Heart right ventricle (tissue), 16 donors: ENCODE data around the gene DGKZ. TPM values are rescaled to one million over a fixed set of nuclear protein-coding genes. Genes with fewer than 3 reads are reported as not detected.
A peak's percentile ranks its signal among the peaks of the same experiment; 100 is the strongest.
"Not testable (repeated sequence)": the region's sequence is repeated elsewhere in the genome, so short reads cannot be mapped to it uniquely, and the experiment has no call there.

Experiments
- ATAC-seq, 8 donors: fragments of 200-7000 bp; cut with Tn5 transposase; one replicate each; pipeline ENCODE4 v1.9.1; 2020; ENCODE audit warnings: mild to moderate bottlenecking in 8 of 8, moderate library complexity in 8 of 8, moderate number of reproducible peaks in 1 of 8
- DNase-seq, 2 donors: peaks; one replicate each; pipeline ENCODE4 v3.0.0-alpha.2; 2020
- H3K27ac ChIP-seq, 10 donors: fragments of 200-600 bp; sonication (generic) in 2 of 10; one replicate each; pipeline versions ENCODE4 v1.5.0 to v1.8.0; 2020 to 2022; ENCODE audit warnings: mild to moderate bottlenecking in 3 of 10
- H3K27me3 ChIP-seq, 7 donors: fragments of 200-600 bp; one replicate each; pipeline ENCODE4 v1.8.0; 2021 to 2022; ENCODE audit warnings: mild to moderate bottlenecking in 2 of 7
- H3K36me3 ChIP-seq, 9 donors: fragments of 200-600 bp; sonication (generic) in 1 of 9; one replicate each; pipeline versions ENCODE4 v1.5.0 to v1.8.0; 2020 to 2022; ENCODE audit warnings: mild to moderate bottlenecking in 2 of 9
- H3K4me1 ChIP-seq, 9 donors: fragments of 200-600 bp; sonication (generic) in 1 of 9; one replicate each; pipeline versions ENCODE4 v1.5.0 to v1.8.0; 2020 to 2022; ENCODE audit warnings: mild to moderate bottlenecking in 4 of 9
- H3K4me3 ChIP-seq, 10 donors: fragments of 200-600 bp; sonication (generic) in 2 of 10; one replicate each; pipeline versions ENCODE4 v1.5.0 to v1.8.0; 2020 to 2022; ENCODE audit warnings: mild to moderate bottlenecking in 7 of 10, moderate library complexity in 2 of 10
- H3K9me3 ChIP-seq, 11 donors: fragments of 200-600 bp in 10 of 11; sonication (generic) in 2 of 11; one replicate each; pipeline versions ENCODE4 v1.5.0 to v1.8.0; 2013 to 2022; ENCODE audit warnings: mild to moderate bottlenecking in 2 of 11, control low read depth in 1 of 11, moderate library complexity in 1 of 11
- CTCF ChIP-seq, 9 donors: fragments of 200-600 bp; sonication (generic) in 2 of 9; IDR thresholded peaks; one replicate each; pipeline versions ENCODE4 v1.5.0 to v1.8.0; 2021 to 2022; ENCODE audit warnings: antibody characterized with exemption in 9 of 9, mild to moderate bottlenecking in 5 of 9, moderate library complexity in 1 of 9
- WGBS, 2 donors: extraction: QIAGEN DNeasy Blood & Tissue Kit; methylation state at CpG; one replicate each; pipeline ENCODE4 v1.1.7; 2013; ENCODE audit warnings: inconsistent platforms in 1 of 2; 5-methylcytosine and 5-hydroxymethylcytosine counted together
- intact Hi-C, 10 donors: fragments of 100-400 bp; cut with DNase I; formaldehyde crosslinking; loops; one replicate each; pipeline versions ENCODE4 v1.11.1 to v1.14.2; 2022
- polyA plus RNA-seq, 2 donors: library from polyadenylated mRNA; stranded (reverse); fragments of 200-250 nt; gene quantifications; one replicate each; pipeline ENCODE4 v1.2.3, GENCODE V29; 2013
- total RNA-seq, 10 donors: library from RNA; stranded (reverse); fragmentation: NEBNext Ultra II Directional in 3 of 10; extraction: Animal tissue kit (Norgen Biotek cat#: 25700) in 3 of 10; gene quantifications; one replicate each; pipeline versions ENCODE4 v1.2.1 to v1.2.4, GENCODE V29; 2021 to 2023
- donor health status: Arrhythmogenic right ventricular cardiomyopathy.
- donor health status: ischemic (EF 13 %, LVEDD 7.1; RV severe dilation, severe dysfunction).
- donor health status: healthy with polysubstance abuse.
- donor health status: DM: no; HTN: yes; CAD: no.
- donor health status: DM: no; HTN: no; CAD: no.
- donor health status: ischemic (EF 25% LVEDD 6.9; RV normal size, moderate dysfunction).
- donor health status: ischemic (EF 25% LVEDD 5.7; RV mildly dilated, moderate dysfunction).
- donor health status: healthy.
- donor health status: DM: yes; HTN: yes; CAD: no.
- donor health status: Ischemic cardiomyopathy.
- donor health status: ischemic (EF 35%, LVEDD 5.7; RV mildly dilated, moderate dysfunction).
- donor health status: nonischemic (EF 11% LVEDD 7.7; RV severe dilation, severe dysfunction).
- donor health status: DM: yes; HTN: yes; CAD: no.
- donor health status: PGD.
- donor health status: ischemic (EF 29% LVEDD 5.4; RV normal size, mild dysfunction).
- donor health status: nonischemic (EF 23%, LVEDD 6.1; RV moderate dilation, normal function).

The DGKZ gene
- total and polyA plus RNA-seq, 12 donors: 31.9 to 107 (median 60.1) TPM

DNA sequence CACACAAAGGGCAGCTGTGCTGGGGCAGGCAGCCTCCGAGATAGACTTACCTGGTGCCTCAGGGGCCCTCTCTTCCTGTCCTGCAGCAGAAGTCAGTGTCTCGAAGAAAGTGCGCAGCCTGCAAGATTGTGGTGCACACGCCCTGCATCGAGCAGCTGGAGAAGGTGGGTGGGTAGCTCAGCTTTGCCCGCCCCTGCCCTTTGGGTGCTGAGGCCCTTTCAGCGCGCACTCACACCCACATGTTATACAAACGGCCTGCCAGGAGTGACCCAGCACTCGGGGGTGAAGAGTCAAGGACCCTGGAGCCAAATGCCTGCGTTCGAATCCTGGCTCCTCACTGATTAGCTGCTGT is 20.6 kb downstream of the DGKZ start:
- Histone ChIP-seq H3K4me1 (peaks cover 9 to 52% (median 39%) of the 10 kb centered on the region in 9 donors), H3K4me3 (no peak overlapping the region), H3K27me3 (no peaks in the 10 kb centered on the region), H3K27ac (peak overlapping the region in 6 of 10 donors; percentile 17 to 56 (median 35)), H3K9me3 (no peaks in the 10 kb centered on the region), H3K36me3 (peaks cover 0 to 85% (median 44%) of the 10 kb centered on the region in 9 donors)
- ATAC-seq (no peak), DNase-seq (peak in 1 of 2 donors; percentile 8)
- intact Hi-C loops: loop anchor here in 1 of 10 donors (2.0 kb wide), 1 partner anchor 15 kb away; no protein-coding TSS in a partner anchor
- TF ChIP-seq CTCF (IDR thresholded peaks at IDR 0.05): peak in 3 of 9 donors; percentile 2 to 38 (median 35)
- WGBS, 2 donors: 78 to 84% methylated on average over 12 of the region's 12 CpGs

- peak; percentile 69 to 90 (median 80) for TF ChIP-seq CTCF (IDR thresholded peaks at IDR 0.05)
- ATAC-seq (peak; percentile 21 to 58 (median 45)), DNase-seq (peak in 1 of 2 donors; percentile 56)
- H3K4me1 ChIP-seq: peaks cover 3 to 35% (median 22%) of the 10 kb centered on the region in 9 donors
- no peaks in the 10 kb centered on the region for H3K27me3 ChIP-seq
- no peaks in the 10 kb centered on the region for H3K9me3 ChIP-seq
- WGBS, 2 donors: 71 to 75% methylated on average over 25 of the region's 25 CpGs
- H3K4me3 ChIP-seq: no peak overlapping the region
- intact Hi-C loops: no loop called here
- H3K27ac ChIP-seq: no peak overlapping the region
- peaks cover 4 to 93% (median 44%) of the 10 kb centered on the region in 9 donors for H3K36me3 ChIP-seq
Observed at GRCh38 chr11:46369458-46370152, 22.3 kb downstream of the DGKZ start.

DNA sequence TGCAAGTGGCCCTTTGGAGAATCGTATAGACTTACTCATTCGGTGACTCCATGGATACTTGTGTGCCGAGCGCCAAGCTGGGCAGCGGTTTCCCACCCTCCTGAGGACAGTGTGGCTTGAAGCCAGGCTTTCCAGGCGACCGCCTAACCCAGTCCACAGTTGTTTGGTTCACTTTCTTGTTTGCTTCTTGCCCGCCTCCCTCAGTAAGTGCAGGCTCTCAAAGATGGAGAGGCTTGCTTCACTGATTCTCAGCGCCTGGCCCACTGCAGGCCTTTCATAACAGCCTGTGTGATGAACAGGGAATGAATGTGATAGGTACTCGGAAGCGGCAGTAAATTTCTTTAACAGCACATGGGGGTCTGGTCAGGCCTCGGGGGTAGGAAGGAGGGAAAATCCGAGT is 23.0 kb downstream of the DGKZ start:
- intact Hi-C loops: no loop called here
- Histone ChIP-seq H3K9me3 (no peaks in the 10 kb centered on the region), H3K27me3 (no peaks in the 10 kb centered on the region), H3K27ac (no peak overlapping the region), H3K4me1 (peaks cover 3 to 28% (median 17%) of the 10 kb centered on the region in 9 donors), H3K4me3 (no peak overlapping the region), H3K36me3 (peaks cover 4 to 95% (median 49%) of the 10 kb centered on the region in 9 donors)
- 88 to 91% methylated on average over 13 of the region's 13 CpGs for WGBS, 2 donors
- no peak for TF ChIP-seq CTCF (IDR thresholded peaks at IDR 0.05)
- DNase-seq: peak in 1 of 2 donors; percentile 11
- no peak for ATAC-seq

DNA sequence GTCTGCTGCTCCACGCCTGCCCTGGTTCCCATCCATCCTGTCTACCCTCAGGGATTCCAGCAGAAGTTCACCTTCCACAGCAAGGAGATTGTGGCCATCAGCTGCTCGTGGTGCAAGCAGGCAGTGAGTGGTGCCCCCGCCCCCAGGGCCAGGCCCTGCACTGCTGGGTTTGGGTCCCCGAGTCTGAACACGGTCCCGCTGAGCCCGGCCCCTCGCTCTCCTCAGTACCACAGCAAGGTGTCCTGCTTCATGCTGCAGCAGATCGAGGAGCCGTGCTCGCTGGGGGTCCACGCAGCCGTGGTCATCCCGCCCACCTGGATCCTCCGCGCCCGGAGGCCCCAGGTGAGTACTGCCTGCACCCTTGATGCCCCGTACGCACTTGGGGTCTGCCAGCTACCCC is 24.0 kb downstream of the DGKZ start:
- intact Hi-C loops, H3K27me3 ChIP-seq, H3K9me3 ChIP-seq, H3K27ac ChIP-seq, H3K4me3 ChIP-seq, ATAC-seq: not testable (repeated sequence)
- peak in 1 of 2 donors; percentile 11 for DNase-seq
- 95 to 96% methylated on average over 19 of the region's 19 CpGs for WGBS, 2 donors
- H3K36me3 ChIP-seq: peaks cover 4 to 98% (median 60%) of the 10 kb centered on the region in 9 donors
- H3K4me1 ChIP-seq: peaks cover 3 to 19% (median 15%) of the 10 kb centered on the region in 9 donors

DNA sequence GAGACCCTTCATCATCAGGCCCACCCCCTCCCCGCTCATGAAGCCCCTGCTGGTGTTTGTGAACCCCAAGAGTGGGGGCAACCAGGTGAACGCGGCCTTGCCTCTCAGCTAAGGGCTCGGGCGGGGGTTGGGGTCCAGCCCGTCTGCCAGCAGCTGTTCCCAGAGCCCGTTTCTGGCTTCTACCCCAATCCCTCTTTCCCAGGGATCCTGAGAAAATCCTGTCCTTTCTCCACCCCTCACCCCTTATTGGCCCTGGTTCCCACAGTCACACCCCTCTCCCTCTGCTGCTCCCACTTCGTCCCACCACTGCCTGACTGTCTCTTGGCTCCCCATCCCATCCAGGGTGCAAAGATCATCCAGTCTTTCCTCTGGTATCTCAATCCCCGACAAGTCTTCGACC is 24.8 kb downstream of the DGKZ start:
- Histone ChIP-seq H3K4me1 (peaks cover 1 to 11% (median 10%) of the 10 kb centered on the region in 9 donors), H3K27ac (no peak overlapping the region), H3K9me3 (no peaks in the 10 kb centered on the region), H3K27me3 (no peaks in the 10 kb centered on the region), H3K4me3 (no peak overlapping the region), H3K36me3 (peaks cover 4 to 98% (median 64%) of the 10 kb centered on the region in 9 donors)
- intact Hi-C loops: no loop called here
- 81 to 87% methylated on average over 10 of the region's 10 CpGs for WGBS, 2 donors
- no peak for TF ChIP-seq CTCF (IDR thresholded peaks at IDR 0.05)
- ATAC-seq (no peak), DNase-seq (no peak)

- H3K9me3 ChIP-seq, H3K27me3 ChIP-seq, H3K4me3 ChIP-seq, H3K4me1 ChIP-seq, ATAC-seq, intact Hi-C loops, H3K27ac ChIP-seq: not testable (repeated sequence)
- DNase-seq: peak in 1 of 2 donors; percentile 7
- 94% methylated on average over 15 of the region's 15 CpGs for WGBS, 2 donors
- peaks cover 4 to 100% (median 64%) of the 10 kb centered on the region in 9 donors for H3K36me3 ChIP-seq
Observed at GRCh38 chr11:46372501-46372900, 25.2 kb downstream of the DGKZ start.
